ENCODE data around the gene PPP3R1. TPM values are rescaled to one million over a fixed set of nuclear protein-coding genes. Genes with fewer than 3 reads are reported as not detected.
A peak's percentile ranks its signal among the peaks of the same experiment; 100 is the strongest.

PPP3R1 gene
- total and polyA plus RNA-seq, 2 experiments from 2014 or later: 7.9 to 49.6 TPM

DNA sequence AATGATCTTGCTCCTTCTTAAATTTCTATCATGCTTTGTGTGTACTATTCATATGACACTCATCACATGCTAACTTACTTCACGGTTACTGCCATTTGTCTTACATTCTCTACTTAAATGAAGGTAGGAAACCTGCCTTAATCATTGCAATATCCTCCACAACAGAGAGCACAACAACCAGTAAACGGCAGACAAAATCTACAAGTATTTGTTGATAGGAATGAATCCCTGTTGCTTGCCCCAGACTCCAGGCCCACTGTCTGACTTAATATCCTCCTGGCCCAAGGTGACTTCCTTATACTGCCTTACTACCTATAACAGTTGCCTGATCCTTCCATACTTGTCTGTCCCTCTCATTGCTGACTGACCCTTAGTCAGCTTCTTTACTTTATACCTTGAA lies 3.5 kb downstream of the PPP3R1 start:
- H3K4me2 ChIP-seq: 0 out of 2 replicates have a peak overlapping the region, but pooled peaks have one; percentile 16
- ATAC-seq (no peak), DNase-seq (ENCODE audit: low spot score) (no peak)
- H3F3A ChIP-seq (replicated peaks; ENCODE audit: low read depth): no peaks in the 10 kb centered on the region
- no peak overlapping the region for H2AFZ ChIP-seq
- Mint-ChIP-seq H3K27ac (peak overlapping the region; percentile 69), H3K27me3 (ENCODE audit: insufficient read depth, low read depth, poor library complexity) (peaks cover 11% of the 10 kb centered on the region), H3K4me3 (no peak overlapping the region; the same call in 2 of the 3 replicates), H3K4me1 (peaks cover 7% of the 10 kb centered on the region; the same call in 2 of the 3 replicates), H3K36me3 (ENCODE audit: low read depth) (peaks cover 7% of the 10 kb centered on the region; the same call in 2 of the 3 replicates), H3K9me3 (no peaks in the 10 kb centered on the region)
- no peak overlapping the region for H3K27ac ChIP-seq (ENCODE audit: low read depth)
- no peaks in the 10 kb centered on the region for H3K27me3 ChIP-seq (ENCODE audit: insufficient read depth)
- no peaks in the 10 kb centered on the region for H3K36me3 ChIP-seq (ENCODE audit: insufficient read depth)
- 0 out of 2 replicates have a peak overlapping the region, but pooled peaks have one; percentile 3 for H3K4me3 ChIP-seq
- no peaks in the 10 kb centered on the region for H3K9me2 ChIP-seq (ENCODE audit: insufficient read depth)
- TF ChIP-seq ZNF114 (CRISPR knock-in tag; IDR thresholded peaks at IDR 0.05): no peak
- TF ChIP-seq, protein P1, sequence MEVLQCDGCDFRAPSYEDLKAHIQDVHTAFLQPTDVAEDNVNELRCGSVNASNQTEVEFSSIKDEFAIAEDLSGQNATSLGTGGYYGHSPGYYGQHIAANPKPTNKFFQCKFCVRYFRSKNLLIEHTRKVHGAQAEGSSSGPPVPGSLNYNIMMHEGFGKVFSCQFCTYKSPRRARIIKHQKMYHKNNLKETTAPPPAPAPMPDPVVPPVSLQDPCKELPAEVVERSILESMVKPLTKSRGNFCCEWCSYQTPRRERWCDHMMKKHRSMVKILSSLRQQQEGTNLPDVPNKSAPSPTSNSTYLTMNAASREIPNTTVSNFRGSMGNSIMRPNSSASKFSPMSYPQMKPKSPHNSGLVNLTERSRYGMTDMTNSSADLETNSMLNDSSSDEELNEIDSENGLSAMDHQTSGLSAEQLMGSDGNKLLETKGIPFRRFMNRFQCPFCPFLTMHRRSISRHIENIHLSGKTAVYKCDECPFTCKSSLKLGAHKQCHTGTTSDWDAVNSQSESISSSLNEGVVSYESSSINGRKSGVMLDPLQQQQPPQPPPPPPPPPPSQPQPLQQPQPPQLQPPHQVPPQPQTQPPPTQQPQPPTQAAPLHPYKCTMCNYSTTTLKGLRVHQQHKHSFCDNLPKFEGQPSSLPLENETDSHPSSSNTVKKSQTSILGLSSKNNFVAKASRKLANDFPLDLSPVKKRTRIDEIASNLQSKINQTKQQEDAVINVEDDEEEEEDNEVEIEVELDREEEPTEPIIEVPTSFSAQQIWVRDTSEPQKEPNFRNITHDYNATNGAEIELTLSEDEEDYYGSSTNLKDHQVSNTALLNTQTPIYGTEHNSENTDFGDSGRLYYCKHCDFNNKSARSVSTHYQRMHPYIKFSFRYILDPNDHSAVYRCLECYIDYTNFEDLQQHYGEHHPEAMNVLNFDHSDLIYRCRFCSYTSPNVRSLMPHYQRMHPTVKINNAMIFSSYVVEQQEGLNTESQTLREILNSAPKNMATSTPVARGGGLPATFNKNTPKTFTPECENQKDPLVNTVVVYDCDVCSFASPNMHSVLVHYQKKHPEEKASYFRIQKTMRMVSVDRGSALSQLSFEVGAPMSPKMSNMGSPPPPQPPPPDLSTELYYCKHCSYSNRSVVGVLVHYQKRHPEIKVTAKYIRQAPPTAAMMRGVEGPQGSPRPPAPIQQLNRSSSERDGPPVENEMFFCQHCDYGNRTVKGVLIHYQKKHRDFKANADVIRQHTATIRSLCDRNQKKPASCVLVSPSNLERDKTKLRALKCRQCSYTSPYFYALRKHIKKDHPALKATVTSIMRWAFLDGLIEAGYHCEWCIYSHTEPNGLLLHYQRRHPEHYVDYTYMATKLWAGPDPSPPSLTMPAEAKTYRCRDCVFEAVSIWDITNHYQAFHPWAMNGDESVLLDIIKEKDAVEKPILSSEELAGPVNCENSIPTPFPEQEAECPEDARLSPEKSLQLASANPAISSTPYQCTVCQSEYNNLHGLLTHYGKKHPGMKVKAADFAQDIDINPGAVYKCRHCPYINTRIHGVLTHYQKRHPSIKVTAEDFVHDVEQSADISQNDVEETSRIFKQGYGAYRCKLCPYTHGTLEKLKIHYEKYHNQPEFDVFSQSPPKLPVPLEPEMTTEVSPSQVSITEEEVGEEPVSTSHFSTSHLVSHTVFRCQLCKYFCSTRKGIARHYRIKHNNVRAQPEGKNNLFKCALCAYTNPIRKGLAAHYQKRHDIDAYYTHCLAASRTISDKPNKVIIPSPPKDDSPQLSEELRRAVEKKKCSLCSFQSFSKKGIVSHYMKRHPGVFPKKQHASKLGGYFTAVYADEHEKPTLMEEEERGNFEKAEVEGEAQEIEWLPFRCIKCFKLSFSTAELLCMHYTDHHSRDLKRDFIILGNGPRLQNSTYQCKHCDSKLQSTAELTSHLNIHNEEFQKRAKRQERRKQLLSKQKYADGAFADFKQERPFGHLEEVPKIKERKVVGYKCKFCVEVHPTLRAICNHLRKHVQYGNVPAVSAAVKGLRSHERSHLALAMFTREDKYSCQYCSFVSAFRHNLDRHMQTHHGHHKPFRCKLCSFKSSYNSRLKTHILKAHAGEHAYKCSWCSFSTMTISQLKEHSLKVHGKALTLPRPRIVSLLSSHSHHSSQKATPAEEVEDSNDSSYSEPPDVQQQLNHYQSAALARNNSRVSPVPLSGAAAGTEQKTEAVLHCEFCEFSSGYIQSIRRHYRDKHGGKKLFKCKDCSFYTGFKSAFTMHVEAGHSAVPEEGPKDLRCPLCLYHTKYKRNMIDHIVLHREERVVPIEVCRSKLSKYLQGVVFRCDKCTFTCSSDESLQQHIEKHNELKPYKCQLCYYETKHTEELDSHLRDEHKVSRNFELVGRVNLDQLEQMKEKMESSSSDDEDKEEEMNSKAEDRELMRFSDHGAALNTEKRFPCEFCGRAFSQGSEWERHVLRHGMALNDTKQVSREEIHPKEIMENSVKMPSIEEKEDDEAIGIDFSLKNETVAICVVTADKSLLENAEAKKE (CRISPR knock-in tag; IDR thresholded peaks at IDR 0.05): no peak
- no peak for TF ChIP-seq EZH2phosphoT487 (IDR thresholded peaks at IDR 0.05; ENCODE audit: unreplicated experiment)
- TF ChIP-seq EZH2 (IDR thresholded peaks at IDR 0.05; ENCODE audit: low read depth, unreplicated experiment): no peak
- no peak for TF ChIP-seq NANOG (IDR thresholded peaks at IDR 0.05; ENCODE audit: borderline replicate concordance)
- TF ChIP-seq JUNB (IDR thresholded peaks at IDR 0.05; ENCODE audit: unreplicated experiment): no peak
- TF ChIP-seq POLR2AphosphoS5 (IDR thresholded peaks at IDR 0.05; ENCODE audit: low read depth): no peak
- TF ChIP-seq CREB1 (CRISPR knock-in tag; IDR thresholded peaks at IDR 0.05; ENCODE audit: low read depth): no peak
- peaks cover 60% of the 10 kb centered on the region for H4K20me1 ChIP-seq (replicated peaks; ENCODE audit: insufficient read depth)
- H3K79me2 ChIP-seq (replicated peaks; ENCODE audit: insufficient read depth): peaks cover 75% of the 10 kb centered on the region
- peaks cover 34% of the 10 kb centered on the region for H3K4me1 ChIP-seq (ENCODE audit: insufficient read depth)
